Neuronal stem cell (in vitro differentiated cells): ENCODE results near the gene RTP2.

ENCODE experiments used
- DNase-seq: peaks from one replicate; pipeline ENCODE4 v3.0.0-alpha.2; 2013; ENCODE audit warnings: low spot score
- H2AFZ ChIP-seq: one replicate; pipeline ENCODE4 v1.6.1; 2013; ENCODE audit warnings: mild to moderate bottlenecking, low read length, inconsistent platforms
- H2AK5ac ChIP-seq: 2 replicates; pipeline ENCODE4 v1.6.1; 2013; ENCODE audit warnings: low read depth, mild to moderate bottlenecking, inconsistent platforms, low read length, moderate library complexity, mixed read lengths
- H2BK120ac ChIP-seq: 2 replicates; pipeline ENCODE4 v1.6.1; 2013; ENCODE audit warnings: low read depth, mild to moderate bottlenecking, inconsistent platforms, low read length, moderate library complexity, mixed read lengths
- H2BK12ac ChIP-seq: one replicate; pipeline ENCODE4 v1.6.1; 2013; ENCODE audit warnings: low read length, inconsistent platforms
- H2BK15ac ChIP-seq: 2 replicates; pipeline ENCODE4 v1.6.1; 2013; ENCODE audit warnings: mild to moderate bottlenecking, low read length, inconsistent platforms, mixed read lengths
- H2BK5ac ChIP-seq: one replicate; pipeline ENCODE4 v1.6.1; 2013; ENCODE audit warnings: inconsistent platforms, mild to moderate bottlenecking, low read length, moderate library complexity
- H3K14ac ChIP-seq: one replicate; pipeline ENCODE4 v1.6.1; 2013; ENCODE audit warnings: low read length, inconsistent platforms
- H3K18ac ChIP-seq: 2 replicates; pipeline ENCODE4 v1.6.1; 2013; ENCODE audit warnings: low read length, inconsistent platforms
- H3K23ac ChIP-seq: 2 replicates; pipeline ENCODE4 v1.6.1; 2013; ENCODE audit warnings: low read depth, mild to moderate bottlenecking, mixed read lengths, low read length, inconsistent platforms; ENCODE audit not compliant: poor library complexity
- H3K27ac ChIP-seq: replicated peaks from 3 replicates; pipeline ENCODE4 v1.5.1; 2013; ENCODE audit warnings: low read length, inconsistent platforms
- H3K27me3 ChIP-seq, 3 experiments: 2 replicates each; pipeline ENCODE4 v1.6.1; 2013; ENCODE audit warnings: low read length in 3 of 3, mild to moderate bottlenecking in 2 of 3, inconsistent platforms in 1 of 3, low read depth in 1 of 3, mixed read lengths in 1 of 3, moderate library complexity in 1 of 3; ENCODE audit not compliant: control insufficient read depth in 3 of 3, insufficient read depth in 3 of 3
- H3K36me3 ChIP-seq, 2 donors: replicated peaks in 1 of 2; 2 replicates each; pipeline ENCODE4 v1.6.1; 2013; ENCODE audit warnings: low read length in 2 of 2; ENCODE audit not compliant: control insufficient read depth in 2 of 2, insufficient read depth in 2 of 2
- H3K4ac ChIP-seq: 2 replicates; pipeline ENCODE4 v1.6.1; 2013; ENCODE audit warnings: inconsistent platforms, mild to moderate bottlenecking, low read length, moderate library complexity
- H3K4me1 ChIP-seq, 2 donors: 1 replicate in 1 of 2; 2 replicates in 1 of 2; pipeline ENCODE4 v1.6.1; 2013; ENCODE audit warnings: low read length in 2 of 2, low read depth in 1 of 2; ENCODE audit not compliant: control insufficient read depth in 2 of 2, insufficient read depth in 1 of 2
- H3K4me2 ChIP-seq: one replicate; pipeline ENCODE4 v1.6.1; 2013; ENCODE audit warnings: mild to moderate bottlenecking, low read length, inconsistent platforms; ENCODE audit not compliant: insufficient read depth, poor library complexity, severe bottlenecking
- H3K4me3 ChIP-seq, 2 donors: 2 replicates each; pipeline ENCODE4 v1.5.1; 2013; ENCODE audit warnings: low read length in 2 of 2, mild to moderate bottlenecking in 2 of 2, inconsistent platforms in 1 of 2, moderate library complexity in 1 of 2
- H3K79me1 ChIP-seq: one replicate; pipeline ENCODE4 v1.6.1; 2013; ENCODE audit warnings: low read depth, mild to moderate bottlenecking, inconsistent platforms, low read length, moderate library complexity
- H3K9ac ChIP-seq: one replicate; pipeline ENCODE4 v1.6.1; 2013; ENCODE audit warnings: mild to moderate bottlenecking, low read depth, low read length, inconsistent platforms; ENCODE audit not compliant: poor library complexity
- H3K9me3 ChIP-seq, 2 donors: replicated peaks in 1 of 2; 2 replicates each; pipeline versions ENCODE3 to v1.6.1; 2013; ENCODE audit warnings: low read length in 2 of 2, mild to moderate bottlenecking in 2 of 2, inconsistent platforms in 1 of 2, low read depth in 1 of 2, mixed read lengths in 1 of 2, moderate library complexity in 1 of 2; ENCODE audit not compliant: control insufficient read depth in 2 of 2, insufficient read depth in 1 of 2
- H4K8ac ChIP-seq: one replicate; pipeline ENCODE4 v1.6.1; 2013; ENCODE audit warnings: low read depth, mild to moderate bottlenecking, inconsistent platforms, low read length, moderate library complexity
- H4K91ac ChIP-seq: one replicate; pipeline ENCODE4 v1.6.1; 2013; ENCODE audit warnings: low read length, low read depth, mild to moderate bottlenecking, inconsistent platforms; ENCODE audit not compliant: poor library complexity
- WGBS, 2 donors: extraction: QIAGEN DNeasy Blood & Tissue Kit; methylation state at CpG; one replicate each; pipeline ENCODE4 v1.1.7; 2013; ENCODE audit warnings: missing lambda C conversion rate in 2 of 2, mixed read lengths in 1 of 2; ENCODE audit not compliant: insufficient read length in 2 of 2, insufficient replicate concordance in 1 of 2; ENCODE audit errors: extremely low coverage in 2 of 2; 5-methylcytosine and 5-hydroxymethylcytosine counted together

The RTP2 gene

DNA sequence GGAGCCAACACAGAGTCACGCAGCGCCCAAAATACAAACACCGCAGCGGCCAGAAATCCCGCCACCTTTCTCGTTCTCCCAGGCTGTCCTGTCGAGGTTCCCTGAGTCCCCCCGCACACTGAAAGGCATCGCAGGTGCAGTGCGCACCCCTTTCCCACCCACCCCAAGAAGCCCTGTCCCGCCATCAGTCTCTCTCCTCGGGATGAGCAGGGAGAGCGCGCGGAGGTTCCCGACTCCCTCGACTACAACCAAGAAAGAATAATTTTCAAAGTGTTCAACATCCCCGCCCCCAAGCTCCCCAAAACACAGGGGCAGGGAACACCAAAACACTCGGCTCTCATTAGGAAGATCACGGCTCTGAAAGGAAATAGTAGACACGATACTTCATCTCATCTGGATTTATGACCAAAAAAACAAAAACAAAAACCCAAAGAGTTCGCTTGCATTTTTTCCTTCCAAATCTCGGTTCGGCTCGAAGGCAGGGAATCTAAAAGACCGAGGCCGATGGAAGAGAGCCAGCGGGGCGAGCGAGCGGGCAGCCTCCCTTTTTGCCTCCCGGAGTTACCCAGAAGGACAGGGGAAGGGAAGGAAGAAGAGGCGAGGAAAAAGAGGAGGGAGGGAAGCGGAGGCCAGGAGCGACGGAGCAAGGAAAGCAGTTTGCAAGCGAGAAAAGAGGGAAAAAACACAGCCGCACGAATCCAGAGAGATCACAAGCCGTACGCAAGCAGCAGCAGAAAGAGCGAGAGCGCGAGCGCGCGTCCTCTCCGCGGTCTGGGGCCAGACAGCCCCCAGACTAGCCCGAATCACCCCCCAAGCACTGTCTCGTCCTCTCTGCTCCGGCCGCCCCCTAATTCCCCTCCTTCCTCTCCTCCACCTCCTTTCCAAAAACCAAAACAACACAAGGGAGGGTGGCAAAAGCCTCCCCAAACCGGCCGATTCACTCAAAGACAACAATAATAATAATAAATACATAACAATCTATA, 42.1 kb upstream of the RTP2 start:
- peak overlapping the region; percentile 23 for H3K14ac ChIP-seq
- H3K4me1 ChIP-seq: peaks cover 16 to 22% of the 10 kb centered on the region in 2 donors
- peak overlapping the region; percentile 78 for H2AFZ ChIP-seq
- H3K27me3 ChIP-seq: peaks cover 0 to 3% (median 0%) of the 10 kb centered on the region in 3 experiments
- H3K23ac ChIP-seq: peak overlapping the region; percentile 83
- peak overlapping the region; percentile 85 to 91 for H3K4me3 ChIP-seq
- no peaks in the 10 kb centered on the region for H3K36me3 ChIP-seq
- peak overlapping the region; percentile 92 for H3K4me2 ChIP-seq
- no peaks in the 10 kb centered on the region for H3K9me3 ChIP-seq
- no CpG with 5 or more reads among the region's 55 CpGs for WGBS, 2 donors
- DNase-seq: no peak
- H3K18ac ChIP-seq: peak overlapping the region; percentile 86
- H3K27ac ChIP-seq: peak overlapping the region; percentile 66
- H2BK120ac ChIP-seq: no peak overlapping the region
- H2BK12ac ChIP-seq: no peak overlapping the region
- H2AK5ac ChIP-seq: no peak overlapping the region
- H3K4ac ChIP-seq: no peak overlapping the region
- peak overlapping the region; percentile 89 for H2BK15ac ChIP-seq
- H3K79me1 ChIP-seq: no peaks in the 10 kb centered on the region
- H4K8ac ChIP-seq: no peak overlapping the region
- peak overlapping the region; percentile 90 for H3K9ac ChIP-seq
- peak overlapping the region; percentile 17 for H2BK5ac ChIP-seq
- H4K91ac ChIP-seq: no peak overlapping the region

DNA sequence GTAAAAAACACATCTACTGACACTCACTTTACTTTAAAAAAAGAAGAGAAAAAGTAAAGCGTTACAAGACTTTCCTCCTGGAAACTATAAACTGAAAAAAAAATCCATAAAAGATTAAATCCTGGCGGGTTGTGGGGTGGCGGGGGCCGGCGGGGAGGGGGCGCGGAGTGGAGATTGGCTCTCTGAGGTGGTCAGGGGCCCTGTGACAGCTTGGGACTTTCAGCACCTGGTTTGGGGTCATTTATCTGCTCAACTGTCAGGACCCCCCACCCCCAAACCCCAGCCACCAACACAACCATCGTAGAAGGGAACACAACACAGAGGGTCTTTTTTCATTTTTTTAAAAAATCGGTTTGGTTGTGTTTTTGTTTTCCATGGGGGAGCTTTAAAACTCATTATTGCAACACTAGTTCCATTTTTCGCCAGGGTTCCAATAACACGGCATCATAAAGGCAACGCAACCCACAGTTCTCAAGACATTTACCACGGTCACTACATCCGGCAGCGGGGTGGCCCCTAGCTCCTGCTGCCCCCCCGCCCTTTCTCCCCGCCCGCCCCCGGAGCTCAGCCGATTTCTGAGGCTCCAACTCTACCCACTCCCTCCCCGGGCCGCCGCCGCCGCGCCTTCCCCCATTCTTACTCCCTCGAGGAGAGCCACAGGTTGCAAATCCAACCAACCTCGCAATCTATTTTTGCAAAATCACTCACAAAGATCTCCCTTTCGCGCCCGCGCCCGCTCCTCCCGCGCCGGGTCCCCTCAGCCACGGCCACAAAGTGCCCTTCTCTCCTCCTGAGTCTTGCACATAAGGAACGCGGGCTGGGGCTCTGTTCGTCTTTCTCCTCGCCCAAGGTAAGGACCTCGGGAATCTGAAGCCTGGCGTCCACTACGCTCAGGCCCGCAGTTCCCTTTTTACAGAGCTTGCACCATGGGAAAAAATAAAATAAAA, 41.1 kb upstream of the RTP2 start:
- peak overlapping the region; percentile 75 for H3K9ac ChIP-seq
- peak overlapping the region; percentile 92 for H3K4me2 ChIP-seq
- no peaks in the 10 kb centered on the region for H3K79me1 ChIP-seq
- H2BK12ac ChIP-seq: no peak overlapping the region
- no peak overlapping the region for H3K23ac ChIP-seq
- H2AK5ac ChIP-seq: no peak overlapping the region
- H3K4ac ChIP-seq: no peak overlapping the region
- H2BK15ac ChIP-seq: peak overlapping the region; percentile 19
- H3K14ac ChIP-seq: no peak overlapping the region
- no peak overlapping the region for H3K27ac ChIP-seq
- peak overlapping the region; percentile 86 for H3K18ac ChIP-seq
- WGBS, 2 donors: no CpG with 5 or more reads among the region's 45 CpGs
- no peak overlapping the region for H4K8ac ChIP-seq
- no peaks in the 10 kb centered on the region for H3K9me3 ChIP-seq
- peaks cover 0 to 3% (median 0%) of the 10 kb centered on the region in 3 experiments for H3K27me3 ChIP-seq
- H2AFZ ChIP-seq: peak overlapping the region; percentile 78
- H3K4me1 ChIP-seq: peaks cover 10 to 21% of the 10 kb centered on the region in 2 donors
- H3K36me3 ChIP-seq: no peaks in the 10 kb centered on the region
- no peak for DNase-seq
- H2BK5ac ChIP-seq: no peak overlapping the region
- H2BK120ac ChIP-seq: no peak overlapping the region
- no peak overlapping the region for H4K91ac ChIP-seq
- H3K4me3 ChIP-seq: peak overlapping the region; percentile 85 to 91

DNA sequence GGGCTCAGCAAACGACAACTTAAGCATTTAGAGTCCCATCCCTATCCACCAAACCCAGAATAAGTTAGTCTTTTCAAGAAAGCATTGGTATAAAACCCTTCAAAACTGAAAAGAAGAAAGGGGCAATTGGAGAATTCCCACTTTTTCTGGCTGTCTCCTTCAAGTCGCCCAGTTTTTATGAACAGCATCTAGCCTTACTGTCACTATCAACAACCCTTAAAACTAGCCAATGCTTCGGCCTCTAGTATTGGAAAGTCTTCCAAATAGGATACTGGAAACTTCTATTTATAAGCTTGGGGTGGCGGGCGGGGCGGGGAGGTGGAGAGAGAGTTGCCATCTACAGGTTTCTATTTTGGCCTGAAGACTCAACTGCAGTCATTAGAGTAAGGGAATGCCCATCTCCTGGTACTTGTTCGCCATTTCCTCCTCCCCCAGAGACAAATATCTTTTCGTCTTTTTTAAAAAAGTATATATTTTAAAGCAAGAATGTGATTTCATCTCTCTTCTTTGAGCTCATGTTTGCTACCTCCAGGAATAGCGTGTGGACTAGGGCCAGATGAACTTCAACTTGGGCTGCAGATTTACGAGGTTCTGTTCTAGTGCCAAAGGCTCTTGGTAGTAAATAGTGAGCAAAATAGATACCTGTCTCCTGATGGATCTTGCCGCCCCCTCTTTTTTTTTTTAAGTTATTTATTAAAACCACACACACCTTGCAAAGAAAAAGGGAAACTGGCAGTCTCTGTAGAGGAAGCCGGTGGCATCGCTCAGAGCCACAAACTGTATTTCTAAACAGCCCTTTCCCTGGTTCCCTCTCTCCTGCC, 40.2 kb upstream of the RTP2 start:
- no peak overlapping the region for H2AFZ ChIP-seq
- no peak overlapping the region for H2AK5ac ChIP-seq
- no peak overlapping the region for H2BK5ac ChIP-seq
- H3K9me3 ChIP-seq: no peaks in the 10 kb centered on the region
- H3K4me1 ChIP-seq: peaks cover 9 to 18% of the 10 kb centered on the region in 2 donors
- WGBS, 2 donors: no CpG with 5 or more reads among the region's 13 CpGs
- DNase-seq: no peak
- no peak overlapping the region for H3K9ac ChIP-seq
- peak overlapping the region in 1 of 2 donors; percentile 85 for H3K4me3 ChIP-seq
- H3K23ac ChIP-seq: no peak overlapping the region
- H3K4me2 ChIP-seq: no peak overlapping the region
- H2BK12ac ChIP-seq: no peak overlapping the region
- H3K4ac ChIP-seq: no peak overlapping the region
- no peak overlapping the region for H3K18ac ChIP-seq
- no peak overlapping the region for H2BK120ac ChIP-seq
- H2BK15ac ChIP-seq: no peak overlapping the region
- peaks cover 0 to 3% (median 0%) of the 10 kb centered on the region in 3 experiments for H3K27me3 ChIP-seq
- H3K79me1 ChIP-seq: no peaks in the 10 kb centered on the region
- H4K8ac ChIP-seq: no peak overlapping the region
- no peaks in the 10 kb centered on the region for H3K36me3 ChIP-seq
- no peak overlapping the region for H3K27ac ChIP-seq
- H3K14ac ChIP-seq: no peak overlapping the region
- H4K91ac ChIP-seq: no peak overlapping the region
